Measurements from ENCODE around the gene HEXB.
A peak's percentile ranks its signal among the peaks of the same experiment; 100 is the strongest.

Gene HEXB

DNA sequence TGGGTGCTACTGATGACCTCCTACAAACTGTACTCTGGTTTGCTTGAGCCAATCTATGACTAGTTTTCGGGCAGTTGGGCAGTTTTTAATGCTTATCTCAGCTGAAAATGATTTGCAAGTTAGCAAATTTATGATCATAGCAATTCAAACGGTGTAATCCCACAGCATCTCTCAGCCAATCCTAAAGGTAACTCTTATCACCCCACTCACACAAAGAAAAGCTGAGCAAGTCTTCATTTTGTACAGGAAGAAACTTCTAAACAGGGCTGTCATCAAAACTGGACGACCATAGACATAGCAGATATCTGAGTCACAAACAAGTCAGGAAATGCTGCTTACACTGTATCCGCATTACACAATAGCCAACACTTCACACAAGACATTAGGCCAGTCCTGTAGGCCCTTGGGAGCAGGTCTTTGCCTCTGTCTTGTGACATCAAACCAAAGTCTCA lies 41.9 kb upstream of the HEXB start:
- H3K27ac ChIP-seq, result peak overlapping the region; percentile 73; the same call in 1 of the 2 replicates
- TF ChIP-seq CTCF (conservative IDR thresholded peaks at IDR 0.05; ENCODE audit: low read depth), result no peak
- DNase-seq (ENCODE audit: low spot score), result peak; percentile 80
- POLR2A ChIA-PET (ENCODE audit: low non-redundant PET), result no interaction called here
- CTCF ChIA-PET, result interaction anchor here (0.7 to 1.5 kb wide), 4 partner anchors 211 to 741 kb away, joined by 3 to 5 read pairs (median 4); no protein-coding TSS in a partner anchor

DNA sequence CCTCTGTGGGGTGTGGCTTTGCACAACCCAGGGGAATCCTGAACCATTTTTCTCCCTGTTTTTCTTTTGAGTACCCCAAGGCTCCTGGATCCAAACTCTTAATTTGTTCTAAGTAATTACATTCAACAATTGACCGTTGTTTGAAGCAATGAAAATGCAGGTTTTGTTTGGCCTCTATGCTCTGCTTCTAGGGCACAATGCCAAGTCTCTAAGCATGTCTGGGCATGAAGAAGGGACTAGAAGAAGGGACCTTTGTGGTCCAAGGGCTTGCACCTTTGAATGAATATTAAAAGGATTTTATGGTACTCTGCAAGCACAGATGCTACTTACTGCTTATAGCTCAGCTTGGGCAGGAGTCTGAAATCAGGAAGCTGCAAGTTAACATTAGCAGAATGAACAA lies 37.9 kb upstream of the HEXB start:
- H3K27ac ChIP-seq, result no peak overlapping the region
- no peak for DNase-seq (ENCODE audit: low spot score)
- TF ChIP-seq CTCF (conservative IDR thresholded peaks at IDR 0.05; ENCODE audit: low read depth), result no peak
- CTCF ChIA-PET, result interaction anchor here (1.2 kb wide), 1 partner anchor 705 kb away, joined by 9 read pairs; no protein-coding TSS in a partner anchor
- POLR2A ChIA-PET (ENCODE audit: low non-redundant PET), result no interaction called here

GRCh38 chr5:74648835-74649293 lies 36.2 kb upstream of the HEXB start:
- H3K27ac ChIP-seq, result no peak overlapping the region
- peak; percentile 77 for DNase-seq (ENCODE audit: low spot score)
- CTCF ChIA-PET, result interaction anchor here (0.6 to 1.1 kb wide), 9 partner anchors 8 to 1107 kb away, joined by 3 to 5 read pairs (median 3); partner anchors contain the start of gene HEXB
- peak; percentile 86 for TF ChIP-seq CTCF (conservative IDR thresholded peaks at IDR 0.05; ENCODE audit: low read depth)
- POLR2A ChIA-PET (ENCODE audit: low non-redundant PET), result no interaction called here

- ChIA-PET CTCF (interaction anchor here (0.6 to 1.1 kb wide), 10 partner anchors 9 to 1107 kb away, joined by 3 to 5 read pairs (median 3); no protein-coding TSS in a partner anchor), POLR2A (ENCODE audit: low non-redundant PET) (no interaction called here)
- TF ChIP-seq CTCF (conservative IDR thresholded peaks at IDR 0.05; ENCODE audit: low read depth), result no peak
- no peak overlapping the region for H3K27ac ChIP-seq
- DNase-seq (ENCODE audit: low spot score), result no peak
These were observed 35.5 kb upstream of the HEXB start for GRCh38 chr5:74649421-74649973.

- TF ChIP-seq CTCF (conservative IDR thresholded peaks at IDR 0.05; ENCODE audit: low read depth), result no peak
- DNase-seq (ENCODE audit: low spot score), result peak; percentile 71
- CTCF ChIA-PET, result interaction anchor here (0.7 kb wide), 1 partner anchor 523 kb away, joined by 3 read pairs; no protein-coding TSS in a partner anchor
- POLR2A ChIA-PET (ENCODE audit: low non-redundant PET), result no interaction called here
- H3K27ac ChIP-seq, result no peak overlapping the region
These were observed 33.3 kb upstream of the HEXB start for GRCh38 chr5:74651710-74652109.

DNA sequence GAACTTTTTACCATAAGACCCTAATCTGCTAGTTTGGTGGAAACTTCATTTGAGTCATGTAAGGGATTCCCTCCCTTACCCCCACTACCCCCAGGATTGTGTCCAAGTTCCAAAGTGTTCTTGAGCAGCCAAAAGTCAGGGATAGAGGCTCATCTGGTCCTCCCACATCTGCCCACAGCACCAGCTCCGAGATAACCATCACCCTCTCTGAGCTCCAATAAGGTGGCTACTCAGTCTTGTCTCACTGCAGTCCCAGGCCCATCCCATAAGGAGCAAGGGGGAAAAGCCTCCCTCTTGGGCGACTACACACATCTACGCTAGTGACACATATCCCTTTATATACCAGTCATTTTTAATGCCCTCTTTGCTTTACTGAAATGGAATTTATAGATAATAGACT lies 32.5 kb upstream of the HEXB start:
- TF ChIP-seq CTCF (conservative IDR thresholded peaks at IDR 0.05; ENCODE audit: low read depth), result no peak
- ChIA-PET POLR2A (ENCODE audit: low non-redundant PET) (no interaction called here), CTCF (interaction anchor here (0.6 kb wide), 1 partner anchor 38 kb away, joined by 3 read pairs; no protein-coding TSS in a partner anchor)
- H3K27ac ChIP-seq, result peak overlapping the region; percentile 33; the same call in 1 of the 2 replicates
- no peak for DNase-seq (ENCODE audit: low spot score)

All from RWPE1 (cell line).